ENCODE results near the gene EDEM2. TPM values are rescaled to one million over a fixed set of nuclear protein-coding genes. Genes with fewer than 3 reads are reported as not detected.

The EDEM2 gene
- total and polyA plus RNA-seq, 5 experiments from 2014 or later, result 24.2 to 38.2 (median 35.2) TPM

GRCh38 chr20:35135867-35136586, 11.1 kb downstream of the EDEM2 start:
- peaks cover 0 to 5% (median 2%) of the 10 kb centered on the region in 4 donors for H3K4me1 Mint-ChIP-seq
- POLR2A ChIA-PET, result interaction anchor here (0.7 kb wide), 1 partner anchor 73 kb away, joined by 4 read pairs; no protein-coding TSS in a partner anchor
- H3K36me3 Mint-ChIP-seq, result peaks cover 0 to 95% (median 26%) of the 10 kb centered on the region in 3 donors
- H3K4me3 Mint-ChIP-seq, result no peak overlapping the region
- no peaks in the 10 kb centered on the region for H3K9me3 Mint-ChIP-seq
- H3K27ac Mint-ChIP-seq, result peak overlapping the region in 3 of 10 donors; percentile 20 to 40 (median 37)
- ATAC-seq, result no peak
- DNase-seq, result no peak
- no peaks in the 10 kb centered on the region for H3K27me3 Mint-ChIP-seq

GRCh38 chr20:35134880-35135279, 12.3 kb downstream of the EDEM2 start:
- no peak for ATAC-seq
- POLR2A ChIA-PET, result no interaction called here
- H3K9me3 Mint-ChIP-seq, result no peaks in the 10 kb centered on the region
- H3K27me3 Mint-ChIP-seq, result no peaks in the 10 kb centered on the region
- peaks cover 0 to 2% (median under 1%) of the 10 kb centered on the region in 4 donors for H3K4me1 Mint-ChIP-seq
- no peak overlapping the region for H3K4me3 Mint-ChIP-seq
- no peak for DNase-seq
- peak overlapping the region in 1 of 10 donors; percentile 40 for H3K27ac Mint-ChIP-seq
- H3K36me3 Mint-ChIP-seq, result peaks cover 0 to 94% (median 23%) of the 10 kb centered on the region in 3 donors

- Mint-ChIP-seq H3K27me3 (no peaks in the 10 kb centered on the region), H3K36me3 (peaks cover 0 to 93% (median 20%) of the 10 kb centered on the region in 3 donors), H3K4me1 (peaks cover 0 to 2% (median under 1%) of the 10 kb centered on the region in 4 donors), H3K4me3 (no peak overlapping the region), H3K9me3 (no peaks in the 10 kb centered on the region), H3K27ac (no peak overlapping the region)
- ATAC-seq (no peak), DNase-seq (no peak)
- POLR2A ChIA-PET, result no interaction called here
These were observed 12.7 kb downstream of the EDEM2 start for GRCh38 chr20:35134472-35134871.

GRCh38 chr20:35133735-35134134, 13.4 kb downstream of the EDEM2 start:
- no peak overlapping the region for H3K27ac Mint-ChIP-seq
- no peak overlapping the region for H3K4me3 Mint-ChIP-seq
- ATAC-seq (no peak), DNase-seq (no peak)
- no peaks in the 10 kb centered on the region for H3K9me3 Mint-ChIP-seq
- no peaks in the 10 kb centered on the region for H3K27me3 Mint-ChIP-seq
- peaks cover 0 to 92% (median 20%) of the 10 kb centered on the region in 3 donors for H3K36me3 Mint-ChIP-seq
- peaks cover 0 to 2% (median under 1%) of the 10 kb centered on the region in 4 donors for H3K4me1 Mint-ChIP-seq
- POLR2A ChIA-PET, result no interaction called here

- Mint-ChIP-seq H3K27ac (peak overlapping the region in 2 of 10 donors; percentile 20 to 51), H3K9me3 (no peaks in the 10 kb centered on the region), H3K4me1 (peaks cover 0 to 2% (median under 1%) of the 10 kb centered on the region in 4 donors), H3K27me3 (no peaks in the 10 kb centered on the region), H3K36me3 (peaks cover 0 to 91% (median 20%) of the 10 kb centered on the region in 3 donors), H3K4me3 (no peak overlapping the region)
- ATAC-seq (no peak), DNase-seq (no peak)
- POLR2A ChIA-PET, result no interaction called here
These were observed 14.1 kb downstream of the EDEM2 start for GRCh38 chr20:35133031-35133430.

- Mint-ChIP-seq H3K9me3 (no peaks in the 10 kb centered on the region), H3K27ac (no peak overlapping the region), H3K4me3 (no peak overlapping the region), H3K27me3 (no peaks in the 10 kb centered on the region), H3K36me3 (peaks cover 2 to 89% (median 24%) of the 10 kb centered on the region in 3 donors), H3K4me1 (peaks cover 0 to 2% (median 0%) of the 10 kb centered on the region in 4 donors)
- DNase-seq (no peak), ATAC-seq (no peak)
- POLR2A ChIA-PET, result no interaction called here
These were observed 15.2 kb downstream of the EDEM2 start for GRCh38 chr20:35131934-35132333.

- Mint-ChIP-seq H3K9me3 (no peaks in the 10 kb centered on the region), H3K4me1 (peaks cover 0 to 6% (median 0%) of the 10 kb centered on the region in 4 donors), H3K4me3 (no peak overlapping the region), H3K27ac (no peak overlapping the region), H3K36me3 (peaks cover 4 to 88% (median 33%) of the 10 kb centered on the region in 3 donors), H3K27me3 (no peaks in the 10 kb centered on the region)
- ATAC-seq (no peak), DNase-seq (no peak)
- POLR2A ChIA-PET, result no interaction called here
These were observed 17.5 kb downstream of the EDEM2 start for GRCh38 chr20:35129647-35130069.

- ATAC-seq, result no peak
- H3K4me3 Mint-ChIP-seq, result no peak overlapping the region
- peaks cover 4 to 90% (median 27%) of the 10 kb centered on the region in 3 donors for H3K36me3 Mint-ChIP-seq
- no peak for DNase-seq
- POLR2A ChIA-PET, result no interaction called here
- H3K9me3 Mint-ChIP-seq, result no peaks in the 10 kb centered on the region
- no peaks in the 10 kb centered on the region for H3K27me3 Mint-ChIP-seq
- peaks cover 0 to 5% (median 0%) of the 10 kb centered on the region in 4 donors for H3K4me1 Mint-ChIP-seq
- H3K27ac Mint-ChIP-seq, result peak overlapping the region in 3 of 10 donors; percentile 43 to 53 (median 45)
These were observed 21.4 kb downstream of the EDEM2 start for GRCh38 chr20:35125753-35126152.

- POLR2A ChIA-PET, result no interaction called here
- H3K4me3 Mint-ChIP-seq, result no peak overlapping the region
- H3K27ac Mint-ChIP-seq, result peak overlapping the region in 1 of 10 donors; percentile 18
These were observed 24.3 kb downstream of the EDEM2 start for GRCh38 chr20:35122756-35123405.

GRCh38 chr20:35121186-35121585, 25.9 kb downstream of the EDEM2 start:
- Mint-ChIP-seq H3K27me3 (no peaks in the 10 kb centered on the region), H3K4me1 (peaks cover 0 to 4% (median 0%) of the 10 kb centered on the region in 4 donors), H3K36me3 (peaks cover 0 to 95% (median 40%) of the 10 kb centered on the region in 3 donors), H3K9me3 (no peaks in the 10 kb centered on the region), H3K27ac (peak overlapping the region in 3 of 10 donors; percentile 48 to 62 (median 55)), H3K4me3 (no peak overlapping the region)
- DNase-seq (no peak), ATAC-seq (no peak)
- POLR2A ChIA-PET, result no interaction called here

More at GRCh38 chr20:35122756-35123405, 24.3 kb downstream of the EDEM2 start:
- Mint-ChIP-seq H3K27me3 (no peaks in the 10 kb centered on the region), H3K36me3 (peaks cover 4 to 93% (median 44%) of the 10 kb centered on the region in 3 donors), H3K4me1 (peaks cover 0 to 4% (median 0%) of the 10 kb centered on the region in 4 donors), H3K9me3 (no peaks in the 10 kb centered on the region)
- DNase-seq, result no peak
- ATAC-seq, result no peak

GRCh38 chr20:35120012-35120701, 27.0 kb downstream of the EDEM2 start:
- Mint-ChIP-seq H3K9me3 (no peaks in the 10 kb centered on the region), H3K27ac (peak overlapping the region in 4 of 10 donors; percentile 37 to 70 (median 50)), H3K4me3 (no peak overlapping the region), H3K36me3 (peaks cover 0 to 96% (median 33%) of the 10 kb centered on the region in 3 donors), H3K27me3 (no peaks in the 10 kb centered on the region), H3K4me1 (no peaks in the 10 kb centered on the region)
- POLR2A ChIA-PET, result no interaction called here
- DNase-seq (no peak), ATAC-seq (no peak)

- Mint-ChIP-seq H3K27ac (peak overlapping the region in 6 of 10 donors; percentile 14 to 78 (median 40)), H3K4me3 (no peak overlapping the region), H3K9me3 (no peaks in the 10 kb centered on the region), H3K4me1 (no peaks in the 10 kb centered on the region), H3K27me3 (no peaks in the 10 kb centered on the region), H3K36me3 (peaks cover 0 to 83% (median 24%) of the 10 kb centered on the region in 3 donors)
- ATAC-seq, result no peak
- POLR2A ChIA-PET, result no interaction called here
- no peak for DNase-seq
These were observed 29.5 kb downstream of the EDEM2 start for GRCh38 chr20:35117629-35118028.

Measured in naive thymus-derived CD8-positive, alpha-beta T cell (primary cell).